K562 (cell line): ENCODE results near the gene LAMB1. TPM values are rescaled to one million over a fixed set of nuclear protein-coding genes. Genes with fewer than 3 reads are reported as not detected.

Experiments
- BCOR ChIP-seq: fragments of 450-650 bp; IDR thresholded peaks from 2 replicates; pipeline ENCODE4 v1.6.1; 2016
- BHLHE40 ChIP-seq: IDR thresholded peaks from 2 replicates; pipeline ENCODE4 v1.6.1; 2011; ENCODE audit warnings: low read length, improper control_type of control experiment
- CCAR2 ChIP-seq: fragments of 200-400 bp; formaldehyde crosslinking; IDR thresholded peaks from 2 replicates; pipeline ENCODE4 v1.6.1; 2017; ENCODE audit warnings: mild to moderate bottlenecking, low read depth, low read length
- DPF2 ChIP-seq: fragments of 450-650 bp; IDR thresholded peaks from 2 replicates; pipeline ENCODE4 v1.6.1; 2016
- GABPB1 ChIP-seq: sonication (generic); formaldehyde crosslinking; IDR thresholded peaks from 2 replicates; pipeline ENCODE4 v1.8.0; 2022; ENCODE audit warnings: mild to moderate bottlenecking, missing genetic modification reagents
- KLF1 ChIP-seq: fragments of 450-650 bp; IDR thresholded peaks from 2 replicates; pipeline ENCODE4 v1.6.1; 2016; ENCODE audit warnings: missing genetic modification characterization, missing compliant biosample characterization
- MAZ ChIP-seq, 2 experiments: fragments of 450-650 bp in 1 of 2; sonication (generic) in 1 of 2; formaldehyde crosslinking; IDR thresholded peaks in 1 of 2; conservative IDR thresholded peaks in 1 of 2; 2 replicates each; pipeline versions ENCODE4 v1.4.0 to v1.5.0; 2020; ENCODE audit warnings: mild to moderate bottlenecking in 1 of 2, missing genetic modification reagents in 1 of 2
- MTA3 ChIP-seq: fragments of 450-650 bp; formaldehyde crosslinking; IDR thresholded peaks from 2 replicates; pipeline ENCODE4 v1.6.1; 2017; ENCODE audit warnings: mild to moderate bottlenecking, borderline replicate concordance
- NCOA4 ChIP-seq: fragments of 450-650 bp; IDR thresholded peaks from 2 replicates; pipeline ENCODE4 v1.6.1; 2018; ENCODE audit warnings: mild to moderate bottlenecking; ENCODE audit not compliant: partially characterized antibody
- NR3C1 ChIP-seq: sonication (generic); formaldehyde crosslinking; IDR thresholded peaks from 2 replicates; pipeline ENCODE4 v1.8.1; 2022; ENCODE audit warnings: missing genetic modification reagents
- SIN3A ChIP-seq, 2 experiments: fragments of 150-350 bp in 1 of 2; IDR thresholded peaks; 2 replicates each; pipeline ENCODE4 v1.6.1; 2011 to 2016; ENCODE audit warnings: borderline replicate concordance in 2 of 2, low read depth in 2 of 2, low read length in 2 of 2, mild to moderate bottlenecking in 2 of 2, moderate library complexity in 2 of 2; ENCODE audit not compliant: control insufficient read depth in 1 of 2
- SMAD3 ChIP-seq: fragments of 450-650 bp; formaldehyde crosslinking; conservative IDR thresholded peaks from 2 replicates; pipeline ENCODE4 v1.4.0; 2020; ENCODE audit warnings: mild to moderate bottlenecking
- TAF1 ChIP-seq: IDR thresholded peaks from 2 replicates; pipeline ENCODE4 v1.6.1; 2011; ENCODE audit warnings: mild to moderate bottlenecking, low read length, moderate library complexity; ENCODE audit not compliant: insufficient read depth, control insufficient read depth, severe bottlenecking; ENCODE audit errors: extremely low read depth
- YBX1 ChIP-seq: fragments of 450-650 bp; IDR thresholded peaks from 2 replicates; pipeline ENCODE4 v1.7.1; 2016; ENCODE audit warnings: mild to moderate bottlenecking
- polyA plus RNA-seq, 8 experiments: library from polyadenylated mRNA; depleted of rRNA in 4 of 8; stranded (reverse) in 5 of 8; unstranded in 3 of 8; fragments of >200 nt; fragmentation: Nextera tagmentation in 2 of 8; fragmentation: Illumina TruSeq in 1 of 8; extraction: Ambion mirVana in 2 of 8; extraction: Trizol in 1 of 8; gene quantifications; 2 replicates each; pipeline versions ENCODE4 v1.2.1 to v1.2.3, GENCODE V29; 2011 to 2014; ENCODE audit warnings: inconsistent platforms in 1 of 8, missing spikeins in 1 of 8
- total RNA-seq, 7 experiments: library from RNA; depleted of rRNA in 6 of 7; stranded (reverse); fragments of >200 nt in 6 of 7; fragmentation: Illumina TruSeq in 2 of 7; extraction: Trizol in 2 of 7; gene quantifications; 2 replicates each; pipeline versions ENCODE4 v1.2.1 to v1.2.3, GENCODE V29; 2011 to 2021; ENCODE audit warnings: low replicate concordance in 1 of 7
- TF ChIP-seq, protein P1 (sequence below): conservative IDR thresholded peaks from 2 replicates; pipeline ENCODE4 v1.6.1; 2011; ENCODE audit warnings: low read depth, mild to moderate bottlenecking, low read length; ENCODE audit not compliant: control insufficient read depth
- TF ChIP-seq, protein P2 (sequence below): fragments of 250-450 bp; sonication (Bioruptor Pico); IDR thresholded peaks from 2 replicates; pipeline ENCODE4 v1.5.0; 2022; ENCODE audit warnings: mild to moderate bottlenecking
- TF ChIP-seq, protein P3 (sequence below), 2 experiments: fragments of 150-350 bp in 1 of 2; IDR thresholded peaks; 2 replicates each; pipeline ENCODE4 v1.6.1; 2012 to 2016; ENCODE audit warnings: low read depth in 2 of 2, low read length in 2 of 2, mild to moderate bottlenecking in 1 of 2, moderate library complexity in 1 of 2
- TF ChIP-seq, protein P4 (sequence below): sonication (generic); formaldehyde crosslinking; IDR thresholded peaks from 2 replicates; pipeline ENCODE4 v1.8.0; 2022; ENCODE audit warnings: missing genetic modification reagents, mild to moderate bottlenecking, moderate library complexity, borderline replicate concordance

LAMB1 gene
- total and polyA plus RNA-seq, 9 of the 15 experiments (the other 6 are each of a cell fraction or from before 2014, with no cell fraction given): 6.0 to 17.7 (median 12.3) TPM

DNA sequence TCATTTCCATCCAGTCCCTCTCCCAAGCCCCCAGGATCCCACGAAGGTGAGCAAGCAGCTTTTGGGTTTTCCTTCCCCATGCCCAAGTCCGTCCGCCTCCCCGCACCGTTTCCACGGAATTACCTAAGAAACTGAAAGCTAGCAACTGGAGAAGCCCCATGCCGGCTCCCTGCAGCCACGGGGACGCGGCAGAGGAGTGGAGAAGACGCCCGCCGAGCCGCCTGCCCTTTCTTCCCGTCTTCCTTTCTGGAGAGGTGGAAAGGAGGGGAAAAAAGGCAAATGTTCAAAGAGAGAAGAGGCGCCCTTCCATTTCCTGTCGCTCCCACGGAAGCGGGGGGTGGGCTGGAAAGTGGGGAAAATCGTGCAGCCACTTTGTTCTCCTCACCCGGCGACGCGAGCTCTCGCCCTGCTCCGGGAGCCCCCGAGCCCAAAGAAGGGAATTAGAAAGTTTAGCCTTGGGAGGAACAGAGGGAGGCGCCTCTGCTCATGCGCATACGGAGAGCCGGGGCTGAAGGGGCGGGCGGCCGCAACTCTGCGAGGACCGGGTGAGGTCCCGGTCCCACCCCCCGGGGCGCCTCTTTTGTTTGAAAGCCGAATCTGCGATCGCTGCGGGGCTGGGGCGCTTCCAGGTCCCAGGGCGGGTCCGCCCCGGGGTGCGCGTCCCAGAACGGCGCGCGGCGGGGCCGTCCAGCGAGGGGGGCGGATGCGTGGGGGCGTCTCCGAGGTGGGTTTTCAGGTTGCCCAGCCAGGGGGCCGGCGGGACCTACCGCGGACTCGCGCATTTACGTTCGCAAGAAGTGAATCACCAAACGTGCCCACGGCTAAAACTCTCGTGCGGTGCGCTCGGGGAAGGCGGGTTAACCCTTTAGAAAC is at the start of gene LAMB1 (continued):
- TF ChIP-seq MAZ (CRISPR knock-in tag; conservative IDR thresholded peaks at IDR 0.05 in 1 of 2, IDR thresholded peaks at IDR 0.05 in 1 of 2) (peak in 1 of 2 experiments; percentile 65; a peak in 2 of 4 replicates), KLF1 (no peak; the same call in 1 of the 2 replicates), CCAR2 (no peak), NCOA4 (no peak), BHLHE40 (peak; percentile 76), TAF1 (peak; percentile 38), NR3C1 (CRISPR knock-in tag) (no peak), BCOR (no peak), YBX1 (no peak), MTA3 (0 out of 2 replicates have a peak, but pooled peaks have one; percentile 20), SIN3A (IDR thresholded peaks at IDR 0.05; ENCODE audit: borderline replicate concordance in 2 of 2, control insufficient read depth in 1 of 2, low read depth in 2 of 2, low read length in 2 of 2) (no peak), DPF2 (no peak), SMAD3 (CRISPR knock-in tag) (no peak), GABPB1 (CRISPR knock-in tag) (peak; percentile 6; the same call in 1 of the 2 replicates)
- TF ChIP-seq, protein P1, sequence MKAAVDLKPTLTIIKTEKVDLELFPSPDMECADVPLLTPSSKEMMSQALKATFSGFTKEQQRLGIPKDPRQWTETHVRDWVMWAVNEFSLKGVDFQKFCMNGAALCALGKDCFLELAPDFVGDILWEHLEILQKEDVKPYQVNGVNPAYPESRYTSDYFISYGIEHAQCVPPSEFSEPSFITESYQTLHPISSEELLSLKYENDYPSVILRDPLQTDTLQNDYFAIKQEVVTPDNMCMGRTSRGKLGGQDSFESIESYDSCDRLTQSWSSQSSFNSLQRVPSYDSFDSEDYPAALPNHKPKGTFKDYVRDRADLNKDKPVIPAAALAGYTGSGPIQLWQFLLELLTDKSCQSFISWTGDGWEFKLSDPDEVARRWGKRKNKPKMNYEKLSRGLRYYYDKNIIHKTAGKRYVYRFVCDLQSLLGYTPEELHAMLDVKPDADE: no peak
- TF ChIP-seq, protein P2, sequence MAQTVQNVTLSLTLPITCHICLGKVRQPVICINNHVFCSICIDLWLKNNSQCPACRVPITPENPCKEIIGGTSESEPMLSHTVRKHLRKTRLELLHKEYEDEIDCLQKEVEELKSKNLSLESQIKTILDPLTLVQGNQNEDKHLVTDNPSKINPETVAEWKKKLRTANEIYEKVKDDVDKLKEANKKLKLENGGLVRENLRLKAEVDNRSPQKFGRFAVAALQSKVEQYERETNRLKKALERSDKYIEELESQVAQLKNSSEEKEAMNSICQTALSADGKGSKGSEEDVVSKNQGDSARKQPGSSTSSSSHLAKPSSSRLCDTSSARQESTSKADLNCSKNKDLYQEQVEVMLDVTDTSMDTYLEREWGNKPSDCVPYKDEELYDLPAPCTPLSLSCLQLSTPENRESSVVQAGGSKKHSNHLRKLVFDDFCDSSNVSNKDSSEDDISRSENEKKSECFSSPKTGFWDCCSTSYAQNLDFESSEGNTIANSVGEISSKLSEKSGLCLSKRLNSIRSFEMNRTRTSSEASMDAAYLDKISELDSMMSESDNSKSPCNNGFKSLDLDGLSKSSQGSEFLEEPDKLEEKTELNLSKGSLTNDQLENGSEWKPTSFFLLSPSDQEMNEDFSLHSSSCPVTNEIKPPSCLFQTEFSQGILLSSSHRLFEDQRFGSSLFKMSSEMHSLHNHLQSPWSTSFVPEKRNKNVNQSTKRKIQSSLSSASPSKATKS (CRISPR knock-in tag): no peak
- TF ChIP-seq, protein P3, sequence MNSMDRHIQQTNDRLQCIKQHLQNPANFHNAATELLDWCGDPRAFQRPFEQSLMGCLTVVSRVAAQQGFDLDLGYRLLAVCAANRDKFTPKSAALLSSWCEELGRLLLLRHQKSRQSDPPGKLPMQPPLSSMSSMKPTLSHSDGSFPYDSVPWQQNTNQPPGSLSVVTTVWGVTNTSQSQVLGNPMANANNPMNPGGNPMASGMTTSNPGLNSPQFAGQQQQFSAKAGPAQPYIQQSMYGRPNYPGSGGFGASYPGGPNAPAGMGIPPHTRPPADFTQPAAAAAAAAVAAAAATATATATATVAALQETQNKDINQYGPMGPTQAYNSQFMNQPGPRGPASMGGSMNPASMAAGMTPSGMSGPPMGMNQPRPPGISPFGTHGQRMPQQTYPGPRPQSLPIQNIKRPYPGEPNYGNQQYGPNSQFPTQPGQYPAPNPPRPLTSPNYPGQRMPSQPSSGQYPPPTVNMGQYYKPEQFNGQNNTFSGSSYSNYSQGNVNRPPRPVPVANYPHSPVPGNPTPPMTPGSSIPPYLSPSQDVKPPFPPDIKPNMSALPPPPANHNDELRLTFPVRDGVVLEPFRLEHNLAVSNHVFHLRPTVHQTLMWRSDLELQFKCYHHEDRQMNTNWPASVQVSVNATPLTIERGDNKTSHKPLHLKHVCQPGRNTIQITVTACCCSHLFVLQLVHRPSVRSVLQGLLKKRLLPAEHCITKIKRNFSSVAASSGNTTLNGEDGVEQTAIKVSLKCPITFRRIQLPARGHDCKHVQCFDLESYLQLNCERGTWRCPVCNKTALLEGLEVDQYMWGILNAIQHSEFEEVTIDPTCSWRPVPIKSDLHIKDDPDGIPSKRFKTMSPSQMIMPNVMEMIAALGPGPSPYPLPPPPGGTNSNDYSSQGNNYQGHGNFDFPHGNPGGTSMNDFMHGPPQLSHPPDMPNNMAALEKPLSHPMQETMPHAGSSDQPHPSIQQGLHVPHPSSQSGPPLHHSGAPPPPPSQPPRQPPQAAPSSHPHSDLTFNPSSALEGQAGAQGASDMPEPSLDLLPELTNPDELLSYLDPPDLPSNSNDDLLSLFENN (IDR thresholded peaks at IDR 0.05; ENCODE audit: low read depth in 2 of 2, low read length in 2 of 2): 0 out of 4 replicates have a peak, but pooled peaks of 1 of the 2 experiments have one; percentile 10
- TF ChIP-seq, protein P4, sequence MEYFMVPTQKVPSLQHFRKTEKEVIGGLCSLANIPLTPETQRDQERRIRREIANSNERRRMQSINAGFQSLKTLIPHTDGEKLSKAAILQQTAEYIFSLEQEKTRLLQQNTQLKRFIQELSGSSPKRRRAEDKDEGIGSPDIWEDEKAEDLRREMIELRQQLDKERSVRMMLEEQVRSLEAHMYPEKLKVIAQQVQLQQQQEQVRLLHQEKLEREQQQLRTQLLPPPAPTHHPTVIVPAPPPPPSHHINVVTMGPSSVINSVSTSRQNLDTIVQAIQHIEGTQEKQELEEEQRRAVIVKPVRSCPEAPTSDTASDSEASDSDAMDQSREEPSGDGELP (CRISPR knock-in tag): 0 out of 2 replicates have a peak, but pooled peaks have one; percentile 38
